Caco-2 (cell line): ENCODE measurements around the gene SDR42E1. TPM values are rescaled to one million over a fixed set of nuclear protein-coding genes. Genes with fewer than 3 reads are reported as not detected.

ENCODE experiments used
- BruUV-seq: library from RNA; stranded (reverse); fragments of 400-500 nt; replicated peaks from 2 replicates; lab custom pipeline; 2021; lab: Mats Ljungman, UMichigan
- CTCF ChIA-PET: fragments of 300-600 bp; sonication (Branson Sonifier 250); formaldehyde crosslinking; loops from one replicate; lab custom pipeline; 2022; ENCODE audit warnings: antibody characterized with exemption; lab: Charles Lee
- POLR2A ChIA-PET: fragments of 300-600 bp; sonication (Branson Sonifier 250); formaldehyde crosslinking; loops from one replicate; lab custom pipeline; 2022; ENCODE audit warnings: antibody characterized with exemption; lab: Charles Lee
- DNase-seq, 2 experiments: peaks; one replicate each; pipeline versions ENCODE4 v3.0.0 to v3.0.0-alpha.2; 2020 to 2022
- H3K27me3 ChIP-seq: replicated peaks from 2 replicates; pipeline ENCODE4 v1.6.0; 2011; ENCODE audit warnings: low read length; ENCODE audit not compliant: control insufficient read depth, insufficient read depth
- H3K36me3 ChIP-seq: 2 replicates; pipeline ENCODE4 v1.5.1; 2011; ENCODE audit warnings: low read length; ENCODE audit not compliant: control insufficient read depth, insufficient read depth
- H3K4me1 ChIP-seq: fragments of 250-450 bp; sonication (Bioruptor Pico); 2 replicates; pipeline ENCODE4 v1.5.1; 2020; ENCODE audit warnings: mild to moderate bottlenecking
- H3K4me3 ChIP-seq: 2 replicates; pipeline ENCODE4 v1.5.1; 2011; ENCODE audit warnings: low read depth, mild to moderate bottlenecking, control low read depth, low read length
- H3K9me3 ChIP-seq: fragments of 250-450 bp; sonication (Bioruptor Pico); 2 replicates; pipeline ENCODE4 v1.5.1; 2020; ENCODE audit warnings: mild to moderate bottlenecking, moderate library complexity
- H3K27ac Mint-ChIP-seq: one replicate; pipeline ENCODE4 v1.8.0; 2022; ENCODE audit warnings: mixed read lengths; ENCODE audit not compliant: unreplicated experiment
- H3K27me3 Mint-ChIP-seq: one replicate; pipeline ENCODE4 v1.8.0; 2022; ENCODE audit warnings: mixed read lengths; ENCODE audit not compliant: insufficient read depth, unreplicated experiment
- H3K36me3 Mint-ChIP-seq: one replicate; pipeline ENCODE4 v1.8.0; 2022; ENCODE audit warnings: mild to moderate bottlenecking, mixed read lengths; ENCODE audit not compliant: insufficient read depth, unreplicated experiment
- H3K4me1 Mint-ChIP-seq: one replicate; pipeline ENCODE4 v1.8.0; 2022; ENCODE audit warnings: low read depth, mixed read lengths; ENCODE audit not compliant: unreplicated experiment
- H3K4me3 Mint-ChIP-seq: one replicate; pipeline ENCODE4 v1.8.0; 2022; ENCODE audit warnings: mild to moderate bottlenecking, moderate library complexity, mixed read lengths; ENCODE audit not compliant: unreplicated experiment
- H3K9me3 Mint-ChIP-seq: one replicate; pipeline ENCODE4 v1.8.0; 2022; ENCODE audit warnings: mixed read lengths; ENCODE audit not compliant: unreplicated experiment
- intact Hi-C: fragments of 100-400 bp; cut with micrococcal nuclease; formaldehyde crosslinking; loops from one replicate; pipeline ENCODE4 v1.10.0; 2022; ENCODE audit not compliant: unreplicated experiment
- total RNA-seq: library from RNA; stranded (reverse); gene quantifications from 2 replicates; pipeline ENCODE4 v1.2.3, GENCODE V29; 2022
- TF ChIP-seq, protein P1 (sequence below), 2 experiments: fragments of 200-600 bp in 1 of 2; IDR thresholded peaks; 1 replicate in 1 of 2; 2 replicates in 1 of 2; pipeline versions ENCODE4 v1.5.1 to v1.8.0; 2011 to 2022; ENCODE audit warnings: antibody characterized with exemption in 1 of 2, control low read depth in 1 of 2, inconsistent platforms in 1 of 2, low read depth in 1 of 2, low read length in 1 of 2, mild to moderate bottlenecking in 1 of 2, moderate library complexity in 1 of 2; ENCODE audit not compliant: insufficient read depth in 1 of 2, severe bottlenecking in 1 of 2, unreplicated experiment in 1 of 2

SDR42E1 gene
- total RNA-seq, 1 experiment from 2014 or later = 5.3 TPM

DNA sequence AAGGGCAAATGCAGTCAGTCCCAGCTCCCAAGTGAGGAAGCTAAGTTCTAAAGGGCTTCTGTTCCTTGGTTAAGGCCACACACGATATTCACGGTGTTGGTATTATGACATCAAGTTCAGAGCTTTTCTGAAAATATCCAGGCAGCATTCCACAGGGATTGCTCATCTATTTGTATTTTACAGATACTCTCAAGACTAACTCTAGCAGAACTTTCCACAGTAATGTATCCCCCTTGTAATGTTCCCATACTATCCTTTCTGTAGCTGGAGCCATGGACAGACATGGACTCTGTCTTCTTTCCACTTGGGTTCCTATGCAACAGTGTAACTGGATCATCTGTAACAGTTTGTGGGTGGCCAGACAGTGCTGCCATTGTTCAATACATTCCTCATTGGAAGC is 13.5 kb downstream of the SDR42E1 start:
- peaks cover 18% of the 10 kb centered on the region for H3K4me1 ChIP-seq
- Mint-ChIP-seq H3K27me3 (no peaks in the 10 kb centered on the region), H3K4me3 (no peak overlapping the region), H3K9me3 (no peaks in the 10 kb centered on the region), H3K36me3 (no peaks in the 10 kb centered on the region), H3K4me1 (peaks cover 17% of the 10 kb centered on the region), H3K27ac (peak overlapping the region; percentile 19)
- H3K4me3 ChIP-seq = no peak overlapping the region
- DNase-seq = peak in 1 of 2 experiments; percentile 35
- H3K36me3 ChIP-seq = no peaks in the 10 kb centered on the region
- intact Hi-C loops = loop anchor here (1.0 kb wide), 2 partner anchors 56 to 107 kb away; no protein-coding TSS in a partner anchor
- no peaks in the 10 kb centered on the region for H3K9me3 ChIP-seq
- TF ChIP-seq, protein P1, sequence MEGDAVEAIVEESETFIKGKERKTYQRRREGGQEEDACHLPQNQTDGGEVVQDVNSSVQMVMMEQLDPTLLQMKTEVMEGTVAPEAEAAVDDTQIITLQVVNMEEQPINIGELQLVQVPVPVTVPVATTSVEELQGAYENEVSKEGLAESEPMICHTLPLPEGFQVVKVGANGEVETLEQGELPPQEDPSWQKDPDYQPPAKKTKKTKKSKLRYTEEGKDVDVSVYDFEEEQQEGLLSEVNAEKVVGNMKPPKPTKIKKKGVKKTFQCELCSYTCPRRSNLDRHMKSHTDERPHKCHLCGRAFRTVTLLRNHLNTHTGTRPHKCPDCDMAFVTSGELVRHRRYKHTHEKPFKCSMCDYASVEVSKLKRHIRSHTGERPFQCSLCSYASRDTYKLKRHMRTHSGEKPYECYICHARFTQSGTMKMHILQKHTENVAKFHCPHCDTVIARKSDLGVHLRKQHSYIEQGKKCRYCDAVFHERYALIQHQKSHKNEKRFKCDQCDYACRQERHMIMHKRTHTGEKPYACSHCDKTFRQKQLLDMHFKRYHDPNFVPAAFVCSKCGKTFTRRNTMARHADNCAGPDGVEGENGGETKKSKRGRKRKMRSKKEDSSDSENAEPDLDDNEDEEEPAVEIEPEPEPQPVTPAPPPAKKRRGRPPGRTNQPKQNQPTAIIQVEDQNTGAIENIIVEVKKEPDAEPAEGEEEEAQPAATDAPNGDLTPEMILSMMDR (IDR thresholded peaks at IDR 0.05; ENCODE audit: insufficient read depth in 1 of 2, low read depth in 1 of 2, low read length in 1 of 2, severe bottlenecking in 1 of 2, unreplicated experiment in 1 of 2) = no peak
- CTCF ChIA-PET = interaction anchor here (0.6 to 1.5 kb wide), 8 partner anchors 16 to 458 kb away, joined by 3 to 12 read pairs (median 4); no protein-coding TSS in a partner anchor
- no peaks in the 10 kb centered on the region for H3K27me3 ChIP-seq
- POLR2A ChIA-PET = no interaction called here
- no TSS peak for BruUV-seq

DNA sequence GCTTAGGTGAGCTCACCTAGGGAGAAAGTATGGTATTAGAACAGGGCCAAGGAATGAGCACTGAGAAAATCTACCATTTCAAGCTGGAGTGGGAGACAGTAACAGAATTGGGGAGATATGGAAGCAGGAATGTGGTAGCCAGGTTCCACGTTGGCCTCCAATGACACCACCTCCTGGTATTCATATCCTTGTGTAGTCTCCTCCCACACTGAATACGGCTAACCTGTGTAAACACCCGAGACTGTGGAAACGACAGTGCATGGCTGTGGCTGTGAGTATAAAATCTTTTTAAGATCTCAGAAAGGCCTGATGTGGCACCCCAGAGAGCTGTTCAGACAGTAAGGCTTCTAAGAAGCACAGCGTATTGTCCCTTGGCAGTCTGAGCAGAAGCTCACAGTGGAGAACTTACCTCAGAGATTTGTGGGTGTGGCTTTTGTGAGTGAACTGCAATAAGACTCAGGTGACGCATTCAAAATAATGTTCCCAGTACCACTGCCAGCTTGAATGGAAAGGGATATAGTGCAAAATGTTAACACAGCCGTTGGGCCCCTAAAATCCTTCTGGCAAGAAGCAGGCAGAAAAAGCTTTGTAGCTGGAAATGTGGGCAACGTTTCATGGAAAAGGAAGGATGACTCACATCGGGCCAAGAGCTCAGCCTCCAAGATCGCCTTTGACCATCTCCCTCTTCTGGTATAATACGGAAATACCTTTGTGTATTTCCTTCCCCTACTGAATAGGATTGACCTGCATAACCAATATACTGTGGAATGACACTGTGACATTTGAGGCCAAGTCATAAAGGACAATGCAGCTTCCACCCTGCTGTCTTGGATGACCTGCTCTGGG is 14.4 kb downstream of the SDR42E1 start:
- Histone ChIP-seq H3K27me3 (no peaks in the 10 kb centered on the region), H3K36me3 (no peaks in the 10 kb centered on the region), H3K9me3 (no peaks in the 10 kb centered on the region), H3K4me1 (peaks cover 21% of the 10 kb centered on the region), H3K4me3 (no peak overlapping the region)
- Mint-ChIP-seq H3K36me3 (no peaks in the 10 kb centered on the region), H3K27me3 (no peaks in the 10 kb centered on the region), H3K4me3 (no peak overlapping the region), H3K27ac (no peak overlapping the region), H3K4me1 (peaks cover 17% of the 10 kb centered on the region), H3K9me3 (no peaks in the 10 kb centered on the region)
- DNase-seq = peak in 1 of 2 experiments; percentile 36
- ChIA-PET POLR2A (no interaction called here), CTCF (interaction anchor here (0.5 to 1.5 kb wide), 10 partner anchors 17 to 459 kb away, joined by 3 to 12 read pairs (median 3); no protein-coding TSS in a partner anchor)
- intact Hi-C loops = loop anchor here (1.0 kb wide), 2 partner anchors 56 to 107 kb away; no protein-coding TSS in a partner anchor
- no TSS peak for BruUV-seq
- TF ChIP-seq, protein P1 (IDR thresholded peaks at IDR 0.05; ENCODE audit: insufficient read depth in 1 of 2, low read depth in 1 of 2, low read length in 1 of 2, severe bottlenecking in 1 of 2, unreplicated experiment in 1 of 2) = peak; percentile 32 to 49

DNA sequence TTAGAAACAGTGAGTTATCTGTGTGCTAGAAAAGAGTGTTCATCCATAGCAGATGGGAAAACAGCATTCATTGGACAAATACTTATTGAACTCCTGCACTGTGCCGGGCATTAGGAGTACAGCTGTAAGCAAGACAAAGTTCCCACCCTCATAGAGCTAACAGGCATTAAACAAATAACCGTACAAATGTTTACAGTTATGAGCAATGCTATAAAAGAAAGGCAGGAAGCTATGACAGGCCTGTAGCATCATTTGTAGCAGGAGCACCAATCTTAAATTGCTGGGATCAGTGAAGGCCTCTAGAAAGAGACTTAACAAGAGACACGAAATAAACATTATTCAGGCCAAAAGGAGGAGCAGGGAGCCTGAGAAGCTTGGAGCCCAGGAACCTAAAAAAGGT is 15.6 kb downstream of the SDR42E1 start:
- Histone ChIP-seq H3K27me3 (no peaks in the 10 kb centered on the region), H3K4me3 (no peak overlapping the region), H3K4me1 (peaks cover 29% of the 10 kb centered on the region), H3K36me3 (no peaks in the 10 kb centered on the region), H3K9me3 (no peaks in the 10 kb centered on the region)
- CTCF ChIA-PET = no interaction called here
- Mint-ChIP-seq H3K9me3 (no peaks in the 10 kb centered on the region), H3K27me3 (no peaks in the 10 kb centered on the region), H3K4me3 (no peak overlapping the region), H3K4me1 (peaks cover 23% of the 10 kb centered on the region), H3K36me3 (no peaks in the 10 kb centered on the region), H3K27ac (no peak overlapping the region)
- TF ChIP-seq, protein P1 (IDR thresholded peaks at IDR 0.05; ENCODE audit: insufficient read depth in 1 of 2, low read depth in 1 of 2, low read length in 1 of 2, severe bottlenecking in 1 of 2, unreplicated experiment in 1 of 2) = no peak
- BruUV-seq = no TSS peak
- POLR2A ChIA-PET = no interaction called here
- intact Hi-C loops = no loop called here
- DNase-seq = no peak
